NCI-H524 treated with DMSO at 0.1 percent for 48 hours (cell line): ENCODE data around the gene ATP11C.
"Not testable (repeated sequence)": the region's sequence is repeated elsewhere in the genome, so short reads cannot be mapped to it uniquely, and the experiment has no call there.

Source experiments
- DNase-seq: peaks from one replicate; lab custom pipeline; 2025; lab: John Stamatoyannopoulos, UW

Gene ATP11C

GRCh38 chrX:139720979-139721378 lies 211.9 kb downstream of the ATP11C start:
- no peak for DNase-seq

GRCh38 chrX:139720136-139720535 lies 212.7 kb downstream of the ATP11C start:
- no peak for DNase-seq

- no peak for DNase-seq
Measured at GRCh38 chrX:139708067-139708466, 224.8 kb downstream of the ATP11C start, which contains the start of gene MCF2. Gene MCF2 (minus strand): TSS chrX:139708167. CDS start chrX:139651744, 56,423 bp downstream.

DNA sequence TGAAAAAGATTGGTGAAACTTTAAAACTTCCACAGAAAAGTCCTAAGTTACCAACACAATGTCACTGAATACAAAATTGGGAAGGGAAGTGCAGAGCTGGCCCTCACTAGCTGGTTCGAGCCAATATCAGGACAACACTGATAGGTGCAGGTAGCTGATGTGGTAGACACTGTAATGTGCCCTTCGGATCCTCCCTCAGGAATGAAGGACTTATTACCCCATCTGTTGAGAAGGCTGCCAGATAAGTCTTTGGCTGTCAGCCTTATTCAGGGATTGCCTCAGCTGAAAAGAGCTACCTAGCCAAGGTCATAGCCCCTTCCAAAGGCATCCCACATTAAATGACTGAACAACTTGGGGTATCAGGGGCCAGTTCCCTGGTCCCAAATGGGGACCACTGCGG lies 230.2 kb downstream of the ATP11C start:
- no peak for DNase-seq

- DNase-seq: peak; percentile 37
Measured at GRCh38 chrX:139692908-139693307, 239.9 kb downstream of the ATP11C start.

GRCh38 chrX:139692506-139692849 lies 240.4 kb downstream of the ATP11C start:
- DNase-seq: no peak

DNA sequence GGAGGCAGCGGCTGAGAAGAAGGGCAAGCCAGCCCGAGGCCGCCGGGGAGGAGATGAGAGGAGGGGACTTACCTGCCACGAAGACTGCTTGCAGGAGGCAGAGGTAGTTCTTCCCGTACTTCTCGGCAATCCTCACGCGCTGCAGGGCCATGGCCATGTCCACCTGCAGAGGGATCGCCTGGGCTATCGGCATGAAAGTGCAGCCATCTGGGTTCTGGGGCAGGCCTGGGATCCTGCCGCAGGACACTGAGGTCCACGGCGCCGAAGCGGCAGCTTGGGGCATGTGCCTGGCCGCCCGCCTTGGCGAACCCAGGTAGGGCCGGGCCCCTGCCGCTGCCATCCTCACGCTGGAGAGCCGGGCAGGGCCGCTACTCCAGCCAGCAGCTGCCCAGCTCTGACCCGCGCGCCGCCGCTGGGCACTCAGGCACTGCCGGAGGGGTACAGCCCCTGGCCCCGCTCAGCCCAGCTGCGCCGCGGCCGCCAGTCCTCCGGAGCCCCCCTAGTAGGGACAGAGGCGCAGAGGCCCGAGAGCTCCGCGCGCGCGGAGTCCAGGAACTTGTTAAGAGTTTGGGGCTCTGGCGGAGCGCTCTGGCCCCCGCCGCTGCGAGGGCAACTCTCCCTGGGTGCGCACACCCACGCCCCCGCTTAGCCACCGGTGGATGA lies 240.9 kb downstream of the ATP11C start:
- DNase-seq: no peak

DNA sequence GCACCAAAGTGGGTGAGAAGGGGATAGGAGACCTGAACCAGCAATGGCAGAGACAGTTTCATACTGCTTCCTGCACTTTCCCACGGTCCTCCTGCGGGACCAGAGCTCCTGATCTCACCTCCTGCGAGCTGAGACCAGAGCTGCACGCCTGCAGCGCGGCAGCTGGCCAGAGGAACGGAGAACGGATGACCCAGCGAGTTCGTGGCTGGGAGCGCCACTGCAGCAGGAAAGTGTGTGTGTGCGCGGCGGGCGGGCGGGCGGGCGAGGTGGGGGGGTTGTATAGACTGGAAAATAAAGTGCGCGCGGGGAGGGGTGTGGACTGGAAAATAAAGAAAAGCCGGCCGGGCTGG lies 241.4 kb downstream of the ATP11C start:
- no peak for DNase-seq

GRCh38 chrX:139685175-139685574 lies 247.7 kb downstream of the ATP11C start:
- DNase-seq: not testable (repeated sequence)

- DNase-seq: no peak
Measured at GRCh38 chrX:139680356-139680755, 252.5 kb downstream of the ATP11C start.
